AG04449 (cell line): ENCODE measurements around the gene SPATA31C1.

Source experiments
- CTCF ChIA-PET: fragments of 350-600 bp; formaldehyde crosslinking; extraction: SDS; loops from one replicate; lab custom pipeline; 2021; ENCODE audit warnings: antibody characterized with exemption; lab: Yijun Ruan, JAX
- POLR2A ChIA-PET: fragments of 400-600, 350-600 bp; formaldehyde crosslinking; extraction: SDS; loops from one replicate; lab custom pipeline; 2020; ENCODE audit warnings: antibody characterized with exemption, inconsistent platforms; lab: Yijun Ruan, JAX
- DNase-seq: peaks from one replicate; pipeline ENCODE4 v3.0.0-alpha.2; 2010; ENCODE audit warnings: low read depth, low spot score
- H3K4me3 ChIP-seq: 2 replicates; pipeline ENCODE4 v1.5.1; 2011; ENCODE audit warnings: low read depth, mild to moderate bottlenecking, control low read depth, low read length
- CTCF ChIP-seq: IDR thresholded peaks from one replicate; pipeline ENCODE4 v1.5.1; 2011; ENCODE audit warnings: mild to moderate bottlenecking, moderate library complexity, low read length, control low read depth, inconsistent platforms; ENCODE audit not compliant: insufficient read depth; ENCODE audit errors: missing control alignments

The SPATA31C1 gene

DNA sequence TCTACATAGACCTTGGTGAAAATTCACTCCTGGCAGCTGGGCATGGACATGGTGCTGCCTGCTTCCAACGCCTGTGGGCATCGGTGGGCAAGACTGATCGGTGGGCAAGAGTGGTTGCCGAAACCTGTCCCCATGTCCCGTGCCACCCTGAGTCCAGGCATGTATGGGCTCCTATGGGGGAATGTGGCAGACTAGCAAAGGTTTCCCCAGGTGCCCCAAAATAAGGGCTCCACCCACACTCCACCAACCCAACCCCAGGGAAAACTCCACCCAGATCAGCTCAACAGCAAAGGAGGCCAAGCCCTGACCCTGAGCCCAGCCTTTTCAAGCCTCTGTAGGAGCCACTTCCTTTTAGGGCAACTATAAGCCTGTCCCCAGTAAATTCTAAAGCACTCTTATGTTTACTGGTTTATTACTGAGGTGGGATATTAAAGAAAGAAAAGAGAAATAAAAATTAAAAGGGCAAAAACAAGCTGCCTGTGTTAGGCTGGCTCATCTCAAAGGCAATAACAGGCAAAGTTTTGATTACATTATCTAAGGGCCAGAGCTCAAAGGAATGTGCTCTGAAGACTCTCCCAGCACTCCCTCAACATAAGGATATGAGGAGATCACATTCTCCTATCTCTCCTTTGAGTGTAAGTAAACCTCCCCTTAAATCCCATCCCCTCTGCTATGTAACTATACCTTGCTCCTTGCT, 44.0 kb upstream of the SPATA31C1 start:
- no peak overlapping the region for H3K4me3 ChIP-seq
- no peak for DNase-seq
- TF ChIP-seq CTCF, result no peak
- POLR2A ChIA-PET, result no interaction called here
- CTCF ChIA-PET, result interaction anchor here (0.6 kb wide), 1 partner anchor 12 kb away, joined by 3 read pairs; no protein-coding TSS in a partner anchor

DNA sequence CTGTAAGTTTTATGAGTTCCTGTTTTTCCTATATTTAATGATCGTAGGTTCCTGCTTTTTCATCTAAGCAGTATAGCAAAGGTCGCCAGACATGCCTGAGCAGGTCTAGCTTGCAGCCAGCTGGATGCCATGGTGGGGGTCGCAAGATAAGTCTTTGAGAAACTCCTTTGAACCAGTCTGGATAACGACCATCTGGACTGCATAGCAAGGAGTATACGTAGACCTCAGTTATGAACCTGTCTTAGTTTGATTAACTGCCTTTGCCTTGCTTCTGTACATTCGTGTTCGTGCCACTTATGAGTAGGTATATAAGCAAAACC, 43.5 kb upstream of the SPATA31C1 start:
- H3K4me3 ChIP-seq, result no peak overlapping the region
- no peak for DNase-seq
- TF ChIP-seq CTCF, result no peak
- ChIA-PET POLR2A (no interaction called here), CTCF (interaction anchor here (0.6 kb wide), 1 partner anchor 12 kb away, joined by 3 read pairs; no protein-coding TSS in a partner anchor)

DNA sequence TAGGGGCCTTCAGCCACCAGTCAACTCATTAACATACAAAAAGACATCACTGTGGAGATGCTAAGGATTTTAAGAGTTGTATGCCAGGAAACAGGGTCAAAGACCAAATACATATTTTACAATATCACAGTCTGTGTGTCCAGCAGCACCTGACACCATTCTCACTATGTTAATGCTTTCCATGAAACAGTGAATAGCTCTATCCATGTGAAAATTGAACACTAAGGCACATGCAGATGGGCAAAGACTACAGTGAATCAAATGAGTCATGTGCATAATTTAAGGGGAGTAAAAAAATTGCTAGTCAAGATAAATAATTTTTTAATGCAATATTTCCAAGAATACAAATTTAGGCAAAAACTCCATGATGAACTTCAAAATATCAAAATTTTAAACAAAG, 42.7 kb upstream of the SPATA31C1 start:
- DNase-seq, result no peak
- H3K4me3 ChIP-seq, result no peak overlapping the region
- no peak for TF ChIP-seq CTCF
- ChIA-PET POLR2A (no interaction called here), CTCF (no interaction called here)

DNA sequence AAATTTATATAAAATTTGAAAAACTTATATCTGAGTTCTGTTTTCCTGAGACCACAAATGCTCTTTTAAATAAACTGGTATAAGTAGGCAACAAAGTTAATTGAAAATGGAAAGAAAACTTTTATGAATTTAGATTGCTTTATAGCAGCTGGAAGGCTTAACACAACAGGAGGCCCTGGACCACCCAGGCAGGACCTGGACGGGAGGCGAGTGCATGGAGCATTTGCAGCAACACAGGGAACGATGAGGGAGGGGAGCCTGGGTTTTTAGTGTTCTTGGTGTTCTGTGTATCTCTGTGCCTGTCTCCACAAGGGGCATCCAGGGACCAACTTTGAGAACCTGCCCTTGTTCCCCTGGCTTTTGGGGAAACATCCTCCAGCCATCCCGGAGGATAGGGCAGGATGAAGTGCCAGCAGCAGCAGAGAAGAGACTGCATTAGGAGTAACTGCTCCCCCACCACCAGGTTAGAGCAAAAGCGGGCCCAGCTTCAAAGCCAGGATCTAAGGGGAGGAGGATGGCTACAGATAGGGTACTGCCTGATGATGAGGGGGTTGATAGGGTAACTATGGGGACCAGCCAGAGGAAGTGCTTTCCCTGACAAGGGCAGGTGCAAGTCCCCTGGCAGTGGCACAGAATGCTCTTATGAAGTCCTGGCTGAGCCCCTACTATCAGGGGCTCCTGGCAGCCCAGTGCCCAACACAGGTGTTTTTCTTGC, 41.8 kb upstream of the SPATA31C1 start:
- TF ChIP-seq CTCF, result no peak
- ChIA-PET CTCF (no interaction called here), POLR2A (no interaction called here)
- H3K4me3 ChIP-seq, result no peak overlapping the region
- no peak for DNase-seq

GRCh38 chr9:87876708-87877107, 41.1 kb upstream of the SPATA31C1 start:
- POLR2A ChIA-PET, result no interaction called here
- CTCF ChIA-PET, result no interaction called here
- no peak for DNase-seq

More at GRCh38 chr9:87876708-87877107, 41.1 kb upstream of the SPATA31C1 start:
- no peak overlapping the region for H3K4me3 ChIP-seq
- TF ChIP-seq CTCF, result no peak
